HG03342 (cell line): Measurements from ENCODE around the gene CCDC183.
"Not testable (repeated sequence)": the region's sequence is repeated elsewhere in the genome, so short reads cannot be mapped to it uniquely, and the experiment has no call there.

Experiments
- ATAC-seq: cut with Tn5 transposase; IDR thresholded peaks from one replicate; pipeline ENCODE4 v1.9.1; 2021; ENCODE audit warnings: mild to moderate bottlenecking, moderate library complexity; ENCODE audit not compliant: unreplicated experiment

CCDC183 gene

DNA sequence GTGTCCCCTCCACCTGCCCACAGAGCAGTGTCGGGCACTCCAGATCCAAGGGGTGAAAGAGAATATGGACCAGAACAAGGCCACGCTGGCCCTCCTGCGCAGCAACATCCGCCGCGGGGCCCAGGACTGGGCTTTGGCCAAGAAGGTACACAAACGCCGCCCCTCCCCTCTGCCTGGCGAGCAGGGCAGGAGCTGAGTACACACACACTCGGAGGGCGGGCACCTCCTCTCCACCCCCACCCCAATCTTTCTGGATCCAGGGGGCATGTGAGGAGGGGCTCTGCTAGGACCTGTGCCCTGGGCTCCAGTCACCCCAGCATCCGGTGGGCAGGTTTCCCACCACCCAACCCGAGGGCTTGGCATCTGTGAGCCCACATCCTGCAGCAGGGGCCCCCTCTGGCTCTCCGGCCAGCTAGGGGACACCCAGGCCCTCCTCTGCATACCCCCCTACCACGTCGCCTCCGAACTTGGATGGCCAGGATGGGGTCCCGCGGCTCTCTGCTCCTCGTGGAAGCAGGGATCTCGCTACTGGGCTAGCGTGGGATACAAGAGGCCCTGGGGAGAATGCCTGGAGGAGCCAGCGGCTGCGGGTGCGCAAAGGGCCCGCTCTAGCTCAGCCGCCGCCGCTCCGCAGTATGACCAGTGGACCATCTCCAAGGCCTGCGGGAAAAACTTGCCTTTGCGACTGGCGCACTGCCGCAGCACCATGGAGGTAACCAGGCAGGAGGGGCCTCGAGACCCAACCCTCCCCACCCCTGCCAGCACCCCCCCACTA is 3.1 kb downstream of the CCDC183 start:
- peak; percentile 10 for ATAC-seq

DNA sequence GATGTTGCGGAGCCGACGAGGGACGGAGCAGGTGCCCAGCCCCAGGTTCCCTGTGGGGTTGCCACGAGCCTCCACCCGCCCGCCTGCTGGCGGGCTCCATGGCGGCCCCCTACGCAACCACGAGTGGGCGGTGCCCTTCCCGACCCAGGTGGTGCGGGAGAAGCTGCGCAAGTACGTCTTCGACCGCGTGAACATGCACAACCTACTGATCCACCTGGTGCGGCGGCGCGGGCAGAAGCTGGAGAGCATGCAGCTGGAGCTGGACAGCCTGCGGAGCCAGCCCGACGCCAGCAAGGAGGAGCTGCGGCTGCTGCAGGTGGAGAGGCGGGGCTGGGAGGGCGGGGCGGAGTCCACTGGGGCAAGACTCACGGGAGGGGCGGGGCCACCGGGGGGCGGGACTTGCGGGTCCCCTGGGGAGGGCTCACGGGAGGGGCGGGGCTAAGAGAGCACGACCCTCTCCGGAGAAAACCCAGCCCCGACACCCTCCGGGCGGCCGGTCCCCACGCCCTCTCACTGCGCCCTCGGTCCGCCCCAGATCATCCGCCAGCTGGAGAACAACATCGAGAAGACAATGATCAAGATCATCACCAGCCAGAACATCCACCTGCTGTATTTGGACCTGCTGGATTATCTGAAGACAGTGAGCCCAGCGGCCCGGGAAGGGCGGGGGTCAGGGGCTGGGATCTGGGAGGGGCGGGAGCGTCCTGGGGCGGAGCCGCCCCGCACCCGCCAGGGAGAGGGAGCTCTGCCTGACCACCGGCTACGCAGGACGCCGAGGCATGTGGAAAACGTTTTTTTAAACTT is 3.9 kb downstream of the CCDC183 start:
- ATAC-seq, result peak; percentile 48

DNA sequence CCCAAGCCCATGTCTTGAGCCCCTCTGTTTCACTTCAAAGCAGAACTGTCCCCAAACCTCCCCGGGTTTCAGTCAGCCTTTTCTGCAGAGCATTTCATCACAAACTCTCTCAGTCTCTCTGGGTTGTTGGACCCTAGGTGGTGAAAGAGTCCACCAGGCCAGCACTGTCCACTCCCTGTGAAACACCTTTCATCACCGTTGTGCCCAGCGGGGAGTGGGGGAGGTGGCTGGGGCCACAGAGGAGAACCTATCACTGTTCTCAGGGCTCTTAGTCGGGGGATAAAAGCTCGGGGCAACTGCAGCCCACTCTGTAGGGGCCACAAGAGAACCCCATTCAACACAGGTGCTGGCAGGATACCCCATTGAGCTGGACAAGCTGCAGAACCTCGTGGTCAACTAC is 6.2 kb downstream of the CCDC183 start:
- no peak for ATAC-seq

DNA sequence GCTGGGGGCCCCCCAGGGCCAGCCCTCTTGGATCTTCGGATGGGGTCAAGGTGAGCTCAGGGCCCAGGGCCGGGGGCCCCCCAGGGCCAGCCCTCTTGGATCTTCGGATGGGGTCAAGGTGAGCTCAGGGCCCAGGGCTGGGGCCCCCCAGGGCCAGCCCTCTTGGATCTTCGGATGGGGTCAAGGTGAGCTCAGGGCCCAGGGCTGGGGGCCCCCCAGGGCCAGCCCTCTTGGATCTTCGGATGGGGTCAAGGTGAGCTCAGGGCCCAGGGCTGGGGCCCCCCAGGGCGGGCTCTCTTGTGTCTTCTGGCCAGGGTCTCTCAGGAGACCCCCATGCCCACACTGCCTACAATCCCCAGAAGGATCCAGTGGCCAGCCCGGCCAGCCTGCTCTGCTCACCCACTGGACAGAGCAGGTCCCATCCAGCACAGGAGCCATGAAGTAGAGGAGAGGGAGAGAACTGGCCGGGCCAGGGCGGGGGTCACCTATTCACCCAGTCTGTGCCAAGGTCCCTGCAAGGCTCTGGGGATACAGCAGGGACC is 6.9 kb downstream of the CCDC183 start:
- not testable (repeated sequence) for ATAC-seq

DNA sequence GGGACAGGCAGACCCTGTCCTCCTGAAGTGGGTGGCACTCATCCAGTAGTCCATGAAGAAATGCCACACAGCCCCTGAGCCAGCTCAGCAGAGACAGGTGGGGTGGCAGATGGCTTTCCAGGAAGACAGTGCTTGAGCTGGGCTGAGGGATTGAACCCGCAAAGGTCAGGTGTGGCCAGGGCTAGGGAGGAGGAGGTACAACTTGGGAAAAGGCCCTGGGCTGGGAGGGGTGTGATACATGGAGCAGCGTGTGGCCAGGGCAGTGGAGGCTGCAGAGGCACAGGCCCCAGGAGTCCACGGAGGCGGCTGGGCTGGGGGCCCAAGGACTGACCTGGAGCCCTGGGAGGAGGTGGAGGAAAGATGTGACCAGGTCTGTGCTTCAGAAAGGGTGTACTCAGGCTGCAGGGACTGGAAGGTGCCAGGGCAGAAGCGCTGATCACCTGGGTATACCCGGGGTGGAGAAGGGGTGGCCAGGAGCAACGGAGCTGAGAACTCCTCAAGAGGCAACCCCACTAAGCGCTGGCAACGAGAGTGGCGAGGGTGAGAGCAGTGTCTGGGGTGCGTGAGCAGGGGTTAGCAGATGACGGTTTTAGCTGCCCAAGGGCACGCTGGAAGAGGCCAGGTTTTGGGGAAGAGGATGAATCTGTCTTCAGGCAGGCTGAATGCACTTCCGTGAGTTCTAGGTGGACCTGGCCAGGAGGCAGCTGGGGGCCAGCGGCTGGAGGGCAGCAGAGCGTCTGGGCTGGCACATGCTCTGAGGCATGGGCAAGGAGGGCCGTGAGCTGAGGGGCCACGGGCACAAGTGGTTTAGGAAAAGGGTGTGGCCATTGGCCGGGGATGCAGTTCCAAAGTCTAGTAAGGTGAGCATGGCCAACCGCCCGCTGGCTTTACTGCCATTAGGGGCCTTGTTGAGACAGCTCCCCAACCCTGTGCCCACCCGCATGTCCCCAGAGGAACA is 7.7 kb downstream of the CCDC183 start:
- ATAC-seq, result no peak

DNA sequence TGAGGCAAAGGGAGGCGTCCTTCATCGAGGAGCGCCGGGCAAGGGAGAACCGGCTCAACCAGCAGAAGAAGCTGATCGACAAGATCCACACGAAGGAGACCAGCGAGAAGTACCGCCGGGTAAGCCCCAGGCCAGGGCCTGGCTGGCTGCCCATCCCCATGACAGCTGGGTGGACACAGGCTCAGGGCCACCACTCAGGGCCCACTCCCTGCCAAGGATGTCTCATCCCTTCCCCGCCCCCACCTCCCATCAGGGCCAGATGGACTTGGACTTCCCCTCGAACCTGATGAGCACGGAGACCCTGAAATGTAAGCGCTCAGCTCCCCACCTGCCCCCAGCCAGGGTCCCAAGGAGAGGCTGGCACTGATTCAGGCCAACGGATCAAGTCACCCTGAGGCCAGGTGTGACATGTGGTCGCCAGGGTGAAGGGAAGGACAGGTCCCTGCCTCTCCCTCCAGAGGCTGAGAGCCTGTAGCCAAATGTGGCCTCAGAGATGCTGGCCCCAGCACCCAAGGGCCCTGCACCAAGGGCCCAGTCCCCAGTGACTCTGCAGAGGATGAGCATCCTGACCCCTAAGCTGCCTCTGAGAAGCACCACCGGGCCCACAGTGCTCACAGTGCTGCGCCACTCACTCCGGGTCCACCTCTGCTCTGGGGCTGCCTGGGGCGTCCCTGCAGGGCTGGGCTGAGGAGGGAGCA is 8.5 kb downstream of the CCDC183 start:
- ATAC-seq, result no peak

DNA sequence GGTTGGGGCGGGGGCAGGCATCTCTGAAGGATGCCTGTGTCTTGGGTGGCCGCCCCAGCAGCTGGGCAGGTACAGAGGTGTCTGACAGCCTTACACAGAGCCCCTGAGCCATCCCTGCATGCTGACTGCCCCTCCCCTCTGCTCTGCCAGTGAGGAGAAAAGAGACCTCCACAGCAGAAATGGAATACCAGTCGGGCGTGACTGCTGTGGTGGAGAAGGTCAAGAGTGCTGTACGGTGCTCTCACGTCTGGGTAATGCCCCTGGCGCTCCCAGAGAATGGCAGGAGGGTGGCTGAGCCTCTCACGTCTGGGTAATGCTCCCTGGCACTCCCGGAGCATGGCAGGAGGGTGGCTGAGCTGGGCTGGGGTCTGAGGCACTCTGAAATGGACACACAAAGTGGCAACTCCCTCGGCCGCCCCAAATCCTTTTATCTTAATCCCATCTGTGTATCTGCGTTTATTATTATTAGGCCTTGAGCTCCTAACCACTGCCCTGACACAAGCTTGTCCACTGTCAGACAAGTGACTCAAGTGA is 9.1 kb downstream of the CCDC183 start:
- ATAC-seq, result no peak

DNA sequence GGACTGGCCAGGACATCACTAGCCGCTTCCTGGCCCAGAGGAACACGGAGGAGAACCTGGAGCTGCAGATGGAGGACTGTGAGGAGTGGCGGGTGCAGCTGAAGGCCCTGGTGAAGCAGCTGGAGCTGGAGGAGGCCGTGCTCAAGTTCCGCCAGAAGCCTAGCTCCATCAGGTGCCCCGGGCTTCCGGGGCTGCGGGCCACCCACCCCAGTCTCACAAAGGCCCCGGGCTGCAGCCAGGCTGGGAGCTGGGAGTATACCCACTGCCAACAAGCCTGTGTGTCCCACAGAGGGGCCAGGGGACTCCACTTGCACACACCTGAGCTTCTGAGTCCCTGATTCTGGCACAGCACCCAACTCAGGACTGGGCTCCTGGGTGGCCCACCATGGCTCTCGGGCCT is 9.9 kb downstream of the CCDC183 start:
- ATAC-seq, result no peak

DNA sequence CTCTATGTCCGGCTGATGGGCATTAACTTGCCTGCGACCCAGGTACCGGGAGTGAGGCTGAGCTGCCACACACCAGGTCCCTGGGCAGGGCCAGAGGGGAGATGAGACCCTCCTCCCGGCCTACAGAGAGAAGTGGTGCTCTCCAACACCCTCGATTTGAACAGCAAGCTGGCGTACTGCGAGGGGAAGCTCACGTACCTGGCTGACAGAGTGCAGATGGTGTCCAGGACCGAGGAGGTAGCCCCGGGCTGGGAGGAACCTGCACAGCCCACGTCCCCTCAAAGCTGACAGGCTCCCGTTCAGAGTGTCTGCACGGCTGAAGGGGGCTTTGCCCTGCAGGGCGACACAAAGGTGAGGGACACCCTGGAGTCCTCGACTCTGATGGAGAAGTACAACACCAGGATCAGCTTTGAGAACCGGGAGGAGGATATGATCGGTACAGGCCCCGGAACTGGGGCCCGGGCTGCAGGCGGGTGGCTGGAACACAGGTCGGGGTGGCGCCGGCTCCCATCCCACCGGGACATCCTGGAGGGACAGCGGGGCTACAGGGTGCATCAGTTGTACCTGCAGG is 10.6 kb downstream of the CCDC183 start:
- ATAC-seq, result no peak

DNA sequence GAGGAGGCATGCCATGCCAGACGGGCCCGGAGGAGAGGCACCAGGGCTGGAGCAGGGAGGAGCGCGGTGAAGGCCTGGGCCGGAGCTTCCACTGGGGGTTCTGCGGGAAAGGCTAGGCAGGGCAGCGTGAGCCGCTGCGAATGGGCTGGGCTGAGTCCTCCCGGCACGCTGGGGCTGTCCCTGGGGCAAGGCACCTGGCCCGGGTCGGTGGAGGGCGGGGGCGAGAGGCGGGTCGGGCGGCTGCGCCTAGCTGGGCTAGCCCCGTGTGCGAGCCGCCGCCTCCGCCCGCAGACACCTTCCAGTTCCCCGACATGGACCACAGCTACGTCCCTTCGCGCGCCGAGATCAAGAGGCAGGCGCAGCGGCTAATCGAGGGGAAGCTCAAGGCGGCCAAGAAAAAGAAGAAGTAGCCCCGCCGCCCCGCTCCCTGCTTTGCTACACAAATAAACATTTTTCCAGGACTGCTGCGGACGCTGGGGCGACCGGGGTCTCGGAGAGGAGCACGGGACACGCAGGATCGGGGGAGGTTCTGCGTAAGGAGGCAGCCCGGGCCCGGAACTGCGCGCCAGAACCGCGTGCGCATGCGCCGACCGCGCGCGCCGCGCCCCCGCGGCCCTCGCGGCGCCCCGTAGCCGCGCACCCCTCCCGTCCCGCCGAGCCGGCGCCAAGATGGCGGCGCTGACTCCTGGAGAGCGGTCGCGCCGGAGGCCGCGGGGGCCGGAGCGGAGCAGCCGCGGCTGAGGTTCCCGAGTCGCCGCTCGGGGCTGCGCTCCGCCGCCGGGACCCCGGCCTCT is 11.3 kb downstream of the CCDC183 start, which contains the start of gene RABL6:
Gene RABL6 (plus strand): TSS at position 668 of the 794 bp plus-strand sequence. CDS start 249 bp downstream, outside the sequence.
- peak; percentile 73 for ATAC-seq

DNA sequence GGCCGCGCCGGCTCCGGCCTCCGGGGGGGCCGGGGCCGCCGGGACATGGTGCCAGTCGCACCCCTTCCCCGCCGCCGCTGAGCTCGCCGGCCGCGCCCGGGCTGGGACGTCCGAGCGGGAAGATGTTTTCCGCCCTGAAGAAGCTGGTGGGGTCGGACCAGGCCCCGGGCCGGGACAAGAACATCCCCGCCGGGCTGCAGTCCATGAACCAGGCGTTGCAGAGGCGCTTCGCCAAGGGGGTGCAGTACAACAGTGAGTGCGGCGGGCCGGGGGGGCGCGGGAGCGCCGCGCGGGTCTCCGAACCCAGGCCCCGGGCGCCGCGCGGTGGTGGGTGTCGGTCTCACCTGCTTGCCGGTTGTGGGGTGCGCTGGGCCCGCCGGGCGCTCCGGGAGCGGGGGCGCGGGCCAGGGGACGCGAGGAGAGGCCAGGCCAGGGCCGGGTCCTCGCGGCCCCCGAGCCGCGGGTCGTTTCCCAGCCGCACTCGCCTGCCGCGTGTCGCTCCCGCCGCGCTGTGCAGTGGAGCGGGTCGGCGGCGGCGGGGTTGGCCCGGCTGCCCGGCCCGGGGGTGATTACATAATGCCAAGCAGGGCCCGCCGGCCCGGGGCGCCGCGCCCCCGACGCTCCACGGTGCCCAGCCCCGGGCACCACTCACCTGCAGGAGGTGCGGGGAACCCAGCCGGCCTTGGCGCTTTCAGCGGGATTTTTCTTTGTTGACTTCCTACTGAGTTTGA is 12.1 kb downstream of the CCDC183 start:
- ATAC-seq, result peak; percentile 37

DNA sequence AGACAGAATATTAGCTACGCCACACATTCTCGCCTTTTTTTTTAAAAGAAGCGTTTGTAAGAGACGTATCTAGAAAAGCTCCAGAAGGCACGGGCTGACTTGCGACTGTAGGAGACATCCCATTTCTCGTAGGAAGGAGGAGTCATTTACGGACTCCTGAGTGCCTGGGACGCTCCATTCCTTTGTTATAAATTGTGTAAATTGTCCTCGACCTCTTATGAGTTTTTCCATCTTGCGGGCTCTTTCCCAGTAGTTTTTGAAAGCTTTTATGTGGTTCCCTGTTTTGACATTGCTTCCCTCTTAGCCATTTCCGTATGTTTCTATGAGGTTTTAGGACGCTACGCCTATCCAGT is 12.6 kb downstream of the CCDC183 start:
- ATAC-seq, result no peak

DNA sequence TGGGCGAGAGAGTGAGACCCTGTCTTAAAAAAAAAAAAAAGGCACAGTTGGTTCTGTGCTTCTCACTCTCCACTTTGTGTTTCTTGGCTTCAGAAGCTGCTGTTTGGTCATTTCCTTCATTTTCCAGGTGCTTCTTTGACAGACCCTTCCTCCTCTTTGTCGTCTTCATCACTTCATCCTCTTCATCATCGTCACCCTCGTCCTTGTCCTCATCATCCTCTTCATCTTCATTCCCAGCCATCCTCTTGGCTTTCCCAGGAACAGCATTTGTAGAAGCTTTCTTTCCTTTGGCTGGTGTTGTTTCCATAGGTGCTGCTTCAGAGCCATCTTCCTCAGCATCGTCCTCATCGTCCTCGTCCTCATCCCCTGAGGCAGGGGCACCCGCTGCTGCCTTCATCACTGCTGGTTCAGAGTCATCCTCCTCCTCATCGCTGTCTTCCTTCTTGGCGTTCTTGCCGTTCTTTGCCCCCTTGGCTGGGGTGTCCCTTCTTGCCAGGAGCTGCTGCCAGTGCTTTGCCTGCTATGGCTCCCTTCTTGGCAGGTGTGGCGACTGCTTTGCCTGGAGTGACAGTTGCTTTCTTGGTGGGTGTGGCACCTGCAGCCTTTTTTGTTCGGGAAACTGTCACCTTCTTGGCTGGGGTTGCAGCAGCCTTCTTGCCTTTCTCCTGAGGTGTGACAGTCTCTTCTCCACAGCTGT is 18.7 kb downstream of the CCDC183 start:
- no peak for ATAC-seq

DNA sequence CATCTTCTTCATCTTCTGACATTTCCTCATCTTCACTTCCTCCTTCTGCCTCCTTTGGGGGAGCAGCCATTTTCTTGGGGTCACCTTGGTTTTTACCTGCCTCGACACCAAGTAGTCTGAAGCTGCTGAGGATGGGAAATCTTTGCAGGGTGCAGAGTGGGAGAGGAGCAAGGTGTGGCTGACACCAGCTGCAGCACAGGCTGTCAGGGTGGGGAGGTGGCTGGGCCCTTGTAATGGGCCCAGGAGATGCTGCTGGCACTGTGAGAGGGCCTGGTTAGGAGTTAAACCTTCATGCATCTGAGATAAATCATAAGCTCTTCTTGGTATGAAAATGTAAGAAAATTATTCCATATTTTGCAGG is 19.3 kb downstream of the CCDC183 start:
- ATAC-seq, result no peak

DNA sequence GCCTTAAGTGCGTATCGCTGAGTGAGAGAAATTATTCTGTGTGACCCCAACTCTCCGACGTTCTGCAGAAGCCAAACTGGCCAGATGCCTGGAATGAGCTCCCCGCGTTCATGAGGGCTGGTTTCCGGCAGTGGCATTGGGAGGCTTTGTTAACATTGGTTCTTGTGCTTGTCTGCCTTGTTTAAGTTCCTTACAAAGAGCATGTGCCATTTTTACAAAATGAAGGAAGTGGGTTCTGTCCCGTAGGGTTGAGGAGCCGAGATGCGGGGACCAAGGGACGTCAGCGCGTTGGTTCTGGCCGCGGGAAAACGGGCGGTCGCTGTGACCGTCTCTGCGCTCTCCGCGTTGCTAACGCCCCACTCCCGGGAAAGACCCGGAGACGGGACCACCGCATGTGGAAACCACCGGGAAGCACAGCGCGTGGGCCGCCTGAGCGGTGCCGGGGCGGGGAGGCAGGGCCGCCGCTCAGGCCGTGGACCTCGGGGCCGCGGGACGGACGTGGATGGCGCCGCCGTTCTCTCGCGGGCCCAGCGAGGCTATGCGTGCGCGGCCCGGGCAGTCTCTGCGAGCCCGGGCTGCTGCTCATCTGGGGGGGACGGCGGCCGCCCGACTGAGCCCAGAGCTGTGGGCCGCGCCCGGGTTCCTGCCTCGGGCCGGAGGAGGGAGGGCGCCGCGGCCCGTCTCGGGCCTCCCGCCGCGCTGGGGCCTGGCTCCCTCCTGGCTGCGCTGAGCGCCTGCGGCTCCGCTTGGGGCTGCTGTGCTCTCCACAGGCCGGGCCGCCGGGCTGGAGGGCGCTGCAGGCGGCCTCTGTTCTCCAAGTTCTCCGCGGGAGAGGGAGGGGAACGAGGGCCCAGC is 25.1 kb downstream of the CCDC183 start:
- no peak for ATAC-seq

DNA sequence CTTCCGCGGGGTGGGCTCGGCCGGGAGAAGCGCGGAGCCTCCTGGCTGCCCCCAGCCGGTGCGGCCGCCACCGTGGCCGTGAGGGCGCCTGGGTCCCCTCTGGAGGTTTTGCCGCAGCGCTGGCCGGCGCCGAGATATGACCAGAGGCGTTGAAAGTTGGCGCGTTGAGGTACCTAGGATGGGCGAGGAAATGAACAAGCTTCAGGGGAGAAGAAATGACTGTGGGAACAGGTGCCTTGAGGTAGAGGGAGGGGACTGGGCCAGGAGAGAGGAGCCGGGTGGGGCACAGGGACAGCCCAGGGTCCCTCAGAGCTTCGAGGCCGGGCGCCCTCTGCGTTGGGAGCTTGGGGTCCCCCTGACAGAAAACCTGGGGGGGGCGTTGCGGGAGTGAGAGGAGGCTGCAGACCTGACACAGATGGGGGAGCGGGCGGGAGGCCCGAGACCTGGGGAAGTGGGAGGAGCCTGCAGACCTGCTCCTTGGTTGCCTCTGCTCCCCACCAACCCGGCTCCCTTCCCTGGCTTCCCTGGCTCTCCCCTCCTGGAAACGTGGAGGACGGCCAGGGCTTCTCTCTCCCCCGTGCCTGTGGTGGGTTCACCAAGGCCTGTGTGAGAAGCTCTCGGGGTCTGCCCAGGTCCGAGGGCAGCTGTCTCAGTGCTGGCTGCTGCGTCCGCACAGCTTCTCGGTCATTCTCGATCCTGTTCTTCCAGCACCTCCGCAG is 25.8 kb downstream of the CCDC183 start:
- ATAC-seq, result no peak
